CD4-positive, alpha-beta T cell (primary cell): ENCODE data around the gene ARHGAP26. TPM values are rescaled to one million over a fixed set of nuclear protein-coding genes. Genes with fewer than 3 reads are reported as not detected.

Experiments used
- ATAC-seq: fragments of 200-7000 bp; cut with Tn5 transposase; one replicate; pipeline ENCODE4 v1.10.0; 2022; ENCODE audit warnings: mild to moderate bottlenecking; ENCODE audit not compliant: poor library complexity
- CTCF ChIA-PET: fragments of 350-600 bp; sonication (Branson Sonifier 250); formaldehyde crosslinking; loops from one replicate; lab custom pipeline; 2021; ENCODE audit warnings: antibody characterized with exemption, inconsistent platforms; lab: Charles Lee
- POLR2A ChIA-PET: fragments of 350-600 bp; sonication (Branson Sonifier 250); formaldehyde crosslinking; loops from one replicate; lab custom pipeline; 2021; ENCODE audit warnings: antibody characterized with exemption, inconsistent platforms; lab: Charles Lee
- DNase-seq, 14 experiments: peaks; one replicate each; pipeline ENCODE4 v3.0.0-alpha.2; 2013 to 2020; ENCODE audit warnings: mixed read lengths in 2 of 14
- H3K27ac ChIP-seq, 2 donors: one replicate each; pipeline versions ENCODE4 v1.5.1 to v1.7.0; 2013; ENCODE audit warnings: low read length in 2 of 2, low read depth in 1 of 2, mild to moderate bottlenecking in 1 of 2
- H3K27me3 ChIP-seq, 2 experiments: 1 replicate in 1 of 2; 2 replicates in 1 of 2; pipeline versions ENCODE4 v1.6.1 to v1.7.0; 2013; ENCODE audit warnings: low read length in 2 of 2, control low read depth in 1 of 2, mild to moderate bottlenecking in 1 of 2, moderate library complexity in 1 of 2; ENCODE audit not compliant: insufficient read depth in 2 of 2, control insufficient read depth in 1 of 2
- H3K36me3 ChIP-seq: one replicate; pipeline ENCODE4 v1.6.1; 2013; ENCODE audit warnings: low read length, control low read depth; ENCODE audit not compliant: insufficient read depth
- H3K4me1 ChIP-seq: one replicate; pipeline ENCODE4 v1.6.1; 2013; ENCODE audit warnings: low read length, control low read depth; ENCODE audit not compliant: insufficient read depth
- H3K4me3 ChIP-seq: one replicate; pipeline ENCODE4 v1.5.1; 2013; ENCODE audit warnings: mild to moderate bottlenecking, low read length, moderate library complexity
- H3K9me3 ChIP-seq, 2 experiments: 1 replicate in 1 of 2; 2 replicates in 1 of 2; pipeline versions ENCODE4 v1.6.1 to v1.7.0; 2013; ENCODE audit warnings: low read length in 2 of 2, mild to moderate bottlenecking in 2 of 2, control low read depth in 1 of 2, moderate library complexity in 1 of 2; ENCODE audit not compliant: control insufficient read depth in 1 of 2, insufficient read depth in 1 of 2
- H3K27ac Mint-ChIP-seq: one replicate; pipeline ENCODE4 v1.8.0; 2020; ENCODE audit warnings: mixed read lengths
- H3K27me3 Mint-ChIP-seq: one replicate; pipeline ENCODE4 v1.8.0; 2021; ENCODE audit warnings: mixed read lengths
- H3K36me3 Mint-ChIP-seq: one replicate; pipeline ENCODE4 v1.8.0; 2021; ENCODE audit warnings: low read depth, mixed read lengths
- H3K4me1 Mint-ChIP-seq: one replicate; pipeline ENCODE4 v1.8.0; 2021; ENCODE audit warnings: low read depth, mixed read lengths
- H3K4me3 Mint-ChIP-seq: one replicate; pipeline ENCODE4 v1.8.0; 2020; ENCODE audit warnings: mild to moderate bottlenecking, mixed read lengths
- H3K9me3 Mint-ChIP-seq: one replicate; pipeline ENCODE4 v1.8.0; 2020; ENCODE audit warnings: mixed read lengths
- CTCF ChIP-seq: fragments of 200-600 bp; IDR thresholded peaks from one replicate; pipeline ENCODE4 v1.8.0; 2022; ENCODE audit warnings: antibody characterized with exemption, mild to moderate bottlenecking
- intact Hi-C, 2 experiments: fragments of 100-400 bp; cut with DNase I in 1 of 2; cut with micrococcal nuclease in 1 of 2; formaldehyde crosslinking; loops; one replicate each; pipeline versions ENCODE4 v1.15.1 to v1.9.0; 2023 to 2025; cut with DNase I, micrococcal nuclease
- total RNA-seq, 174 experiments: library from RNA in 2 of 174; stranded (reverse) in 2 of 174; gene quantifications; one replicate each; pipeline ENCODE4 v1.2.3 and lab custom pipeline; 2021 to 2026

ARHGAP26 gene
- total RNA-seq, 2 experiments from 2014 or later, result 24.9 to 27.3 TPM

GRCh38 chr5:143194206-143194605 lies 424.0 kb downstream of the ARHGAP26 start:
- H3K27ac ChIP-seq, result no peak overlapping the region
- ChIA-PET CTCF (no interaction called here), POLR2A (no interaction called here)
- no peaks in the 10 kb centered on the region for H3K4me1 ChIP-seq
- ATAC-seq (no peak), DNase-seq (no peak)
- intact Hi-C loops, result no loop called here
- H3K36me3 ChIP-seq, result no peaks in the 10 kb centered on the region
- no peak for TF ChIP-seq CTCF
- H3K4me1 Mint-ChIP-seq, result no peaks in the 10 kb centered on the region
- H3K4me3 Mint-ChIP-seq, result no peak overlapping the region
- no peaks in the 10 kb centered on the region for H3K27me3 ChIP-seq
- no peak overlapping the region for H3K27ac Mint-ChIP-seq
- peaks cover 41% of the 10 kb centered on the region for H3K36me3 Mint-ChIP-seq
- H3K27me3 Mint-ChIP-seq, result no peaks in the 10 kb centered on the region
- no peak overlapping the region for H3K4me3 ChIP-seq
- H3K9me3 Mint-ChIP-seq, result peaks cover 13% of the 10 kb centered on the region
- peaks cover 5 to 20% of the 10 kb centered on the region in 2 experiments for H3K9me3 ChIP-seq

- H3K36me3 ChIP-seq, result no peaks in the 10 kb centered on the region
- ATAC-seq, result no peak
- H3K9me3 ChIP-seq, result peaks cover 5 to 18% of the 10 kb centered on the region in 2 experiments
- no peak overlapping the region for H3K4me3 Mint-ChIP-seq
- no peaks in the 10 kb centered on the region for H3K27me3 Mint-ChIP-seq
- no peaks in the 10 kb centered on the region for H3K4me1 ChIP-seq
- ChIA-PET POLR2A (no interaction called here), CTCF (no interaction called here)
- H3K27ac Mint-ChIP-seq, result no peak overlapping the region
- H3K4me3 ChIP-seq, result no peak overlapping the region
- H3K27ac ChIP-seq, result no peak overlapping the region
- peaks cover 12% of the 10 kb centered on the region for H3K9me3 Mint-ChIP-seq
- intact Hi-C loops, result loop anchor here in 1 of 2 experiments (5.0 kb wide), 1 partner anchor 633 kb away; no protein-coding TSS in a partner anchor
- no peak for DNase-seq
- H3K36me3 Mint-ChIP-seq, result peaks cover 40% of the 10 kb centered on the region
- H3K4me1 Mint-ChIP-seq, result no peaks in the 10 kb centered on the region
- no peak for TF ChIP-seq CTCF
- no peaks in the 10 kb centered on the region for H3K27me3 ChIP-seq
These were observed 424.5 kb downstream of the ARHGAP26 start for GRCh38 chr5:143194713-143195112.

- CTCF ChIA-PET, result interaction anchor here (0.7 kb wide), 1 partner anchor 519 kb away, joined by 3 read pairs; no protein-coding TSS in a partner anchor
These were observed 425.3 kb downstream of the ARHGAP26 start for GRCh38 chr5:143195491-143195890.

More at GRCh38 chr5:143195491-143195890, 425.3 kb downstream of the ARHGAP26 start:
- POLR2A ChIA-PET, result no interaction called here
- Histone ChIP-seq H3K4me1 (no peaks in the 10 kb centered on the region), H3K4me3 (no peak overlapping the region), H3K36me3 (no peaks in the 10 kb centered on the region), H3K27ac (no peak overlapping the region), H3K9me3 (peaks cover 0 to 10% of the 10 kb centered on the region in 2 experiments), H3K27me3 (no peaks in the 10 kb centered on the region)
- no peak for TF ChIP-seq CTCF
- ATAC-seq, result no peak
- no peak overlapping the region for H3K4me3 Mint-ChIP-seq
- no peaks in the 10 kb centered on the region for H3K27me3 Mint-ChIP-seq
- DNase-seq, result no peak
- H3K4me1 Mint-ChIP-seq, result no peaks in the 10 kb centered on the region
- intact Hi-C loops, result loop anchor here in 1 of 2 experiments (5.0 kb wide), 1 partner anchor 632 kb away; no protein-coding TSS in a partner anchor
- H3K36me3 Mint-ChIP-seq, result peaks cover 36% of the 10 kb centered on the region
- no peak overlapping the region for H3K27ac Mint-ChIP-seq
- H3K9me3 Mint-ChIP-seq, result peaks cover 12% of the 10 kb centered on the region
